Measurements from ENCODE around the gene TPRX1.
"Not testable (repeated sequence)": the region's sequence is repeated elsewhere in the genome, so short reads cannot be mapped to it uniquely, and the experiment has no call there.

The TPRX1 gene

GRCh38 chr19:47804451-47804850, at the start of gene TPRX1:
Gene TPRX1 (minus strand): TSS chr19:47804551. CDS start chr19:47804539, 12 bp downstream.
- H3K9me3 ChIP-seq (ENCODE audit: control insufficient read depth, insufficient read depth, low read length); H3K36me3 ChIP-seq (ENCODE audit: control insufficient read depth, insufficient read depth, low read length); H3K27me3 ChIP-seq (ENCODE audit: control insufficient read depth, insufficient read depth, low read length); DNase-seq (ENCODE audit: low read depth, low spot score); H3K27ac ChIP-seq (ENCODE audit: low read length); H3K4me3 ChIP-seq (ENCODE audit: low read length); H3K4me1 ChIP-seq (ENCODE audit: control insufficient read depth, insufficient read depth, low read length): not testable (repeated sequence)
- no CpG with 5 or more reads among the region's 5 CpGs for WGBS (ENCODE audit: insufficient coverage, insufficient read length)

GRCh38 chr19:47853003-47853402, 48.7 kb upstream of the TPRX1 start:
- no peak for DNase-seq (ENCODE audit: low read depth, low spot score)
- H3K27me3 ChIP-seq (ENCODE audit: control insufficient read depth, insufficient read depth, low read length), result no peaks in the 10 kb centered on the region
- no peaks in the 10 kb centered on the region for H3K9me3 ChIP-seq (ENCODE audit: control insufficient read depth, insufficient read depth, low read length)
- no peak overlapping the region for H3K27ac ChIP-seq (ENCODE audit: low read length)
- WGBS (ENCODE audit: insufficient coverage, insufficient read length), result no CpG with 5 or more reads among the region's 5 CpGs
- no peaks in the 10 kb centered on the region for H3K36me3 ChIP-seq (ENCODE audit: control insufficient read depth, insufficient read depth, low read length)
- no peaks in the 10 kb centered on the region for H3K4me1 ChIP-seq (ENCODE audit: control insufficient read depth, insufficient read depth, low read length)
- H3K4me3 ChIP-seq (ENCODE audit: low read length), result no peak overlapping the region

GRCh38 chr19:47848823-47849473, 44.6 kb upstream of the TPRX1 start:
- Histone ChIP-seq H3K27ac (ENCODE audit: low read length) (no peak overlapping the region), H3K36me3 (ENCODE audit: control insufficient read depth, insufficient read depth, low read length) (no peaks in the 10 kb centered on the region), H3K4me3 (ENCODE audit: low read length) (peak overlapping the region; percentile 2; the same call in 1 of the 2 replicates), H3K27me3 (ENCODE audit: control insufficient read depth, insufficient read depth, low read length) (no peaks in the 10 kb centered on the region), H3K4me1 (ENCODE audit: control insufficient read depth, insufficient read depth, low read length) (no peaks in the 10 kb centered on the region), H3K9me3 (ENCODE audit: control insufficient read depth, insufficient read depth, low read length) (no peaks in the 10 kb centered on the region)
- DNase-seq (ENCODE audit: low read depth, low spot score), result no peak
- no CpG with 5 or more reads among the region's 22 CpGs for WGBS (ENCODE audit: insufficient coverage, insufficient read length)

GRCh38 chr19:47848425-47848822, 44.1 kb upstream of the TPRX1 start:
- Histone ChIP-seq H3K4me1 (ENCODE audit: control insufficient read depth, insufficient read depth, low read length) (no peaks in the 10 kb centered on the region), H3K9me3 (ENCODE audit: control insufficient read depth, insufficient read depth, low read length) (no peaks in the 10 kb centered on the region), H3K27me3 (ENCODE audit: control insufficient read depth, insufficient read depth, low read length) (no peaks in the 10 kb centered on the region), H3K27ac (ENCODE audit: low read length) (no peak overlapping the region), H3K36me3 (ENCODE audit: control insufficient read depth, insufficient read depth, low read length) (no peaks in the 10 kb centered on the region), H3K4me3 (ENCODE audit: low read length) (peak overlapping the region; percentile 2; the same call in 1 of the 2 replicates)
- WGBS (ENCODE audit: insufficient coverage, insufficient read length), result no CpG with 5 or more reads among the region's 10 CpGs
- no peak for DNase-seq (ENCODE audit: low read depth, low spot score)

GRCh38 chr19:47842941-47843340, 38.6 kb upstream of the TPRX1 start:
- no CpG with 5 or more reads among the region's 5 CpGs for WGBS (ENCODE audit: insufficient coverage, insufficient read length)
- H3K27ac ChIP-seq (ENCODE audit: low read length), result no peak overlapping the region

GRCh38 chr19:47839913-47840312, 35.6 kb upstream of the TPRX1 start:
- H3K36me3 ChIP-seq (ENCODE audit: control insufficient read depth, insufficient read depth, low read length), result no peaks in the 10 kb centered on the region
- no peak for DNase-seq (ENCODE audit: low read depth, low spot score)
- WGBS (ENCODE audit: insufficient coverage, insufficient read length), result no CpG with 5 or more reads among the region's 10 CpGs
- no peak overlapping the region for H3K27ac ChIP-seq (ENCODE audit: low read length)
- H3K9me3 ChIP-seq (ENCODE audit: control insufficient read depth, insufficient read depth, low read length), result no peaks in the 10 kb centered on the region
- no peak overlapping the region; the same call in 1 of the 2 replicates for H3K4me3 ChIP-seq (ENCODE audit: low read length)
- H3K4me1 ChIP-seq (ENCODE audit: control insufficient read depth, insufficient read depth, low read length), result 0 out of 2 replicates have a peak, but pooled peaks cover 3% of the 10 kb centered on the region
- H3K27me3 ChIP-seq (ENCODE audit: control insufficient read depth, insufficient read depth, low read length), result no peaks in the 10 kb centered on the region

More at GRCh38 chr19:47842941-47843340, 38.6 kb upstream of the TPRX1 start:
- H3K36me3 ChIP-seq (ENCODE audit: control insufficient read depth, insufficient read depth, low read length), result no peaks in the 10 kb centered on the region
- no peaks in the 10 kb centered on the region for H3K27me3 ChIP-seq (ENCODE audit: control insufficient read depth, insufficient read depth, low read length)
- H3K4me1 ChIP-seq (ENCODE audit: control insufficient read depth, insufficient read depth, low read length), result 0 out of 2 replicates have a peak, but pooled peaks cover 3% of the 10 kb centered on the region
- no peaks in the 10 kb centered on the region for H3K9me3 ChIP-seq (ENCODE audit: control insufficient read depth, insufficient read depth, low read length)
- H3K4me3 ChIP-seq (ENCODE audit: low read length), result no peak overlapping the region
- no peak for DNase-seq (ENCODE audit: low read depth, low spot score)

GRCh38 chr19:47839411-47839810, 35.1 kb upstream of the TPRX1 start:
- H3K36me3 ChIP-seq (ENCODE audit: control insufficient read depth, insufficient read depth, low read length), result no peaks in the 10 kb centered on the region
- H3K4me3 ChIP-seq (ENCODE audit: low read length), result no peak overlapping the region
- H3K27me3 ChIP-seq (ENCODE audit: control insufficient read depth, insufficient read depth, low read length), result no peaks in the 10 kb centered on the region
- no CpG with 5 or more reads among the region's 16 CpGs for WGBS (ENCODE audit: insufficient coverage, insufficient read length)
- no peaks in the 10 kb centered on the region for H3K9me3 ChIP-seq (ENCODE audit: control insufficient read depth, insufficient read depth, low read length)
- 0 out of 2 replicates have a peak, but pooled peaks cover 3% of the 10 kb centered on the region for H3K4me1 ChIP-seq (ENCODE audit: control insufficient read depth, insufficient read depth, low read length)
- DNase-seq (ENCODE audit: low read depth, low spot score), result no peak
- no peak overlapping the region for H3K27ac ChIP-seq (ENCODE audit: low read length)

GRCh38 chr19:47836038-47836437, 31.7 kb upstream of the TPRX1 start:
- Histone ChIP-seq H3K4me3 (ENCODE audit: low read length) (no peak overlapping the region), H3K27ac (ENCODE audit: low read length) (no peak overlapping the region), H3K27me3 (ENCODE audit: control insufficient read depth, insufficient read depth, low read length) (no peaks in the 10 kb centered on the region), H3K36me3 (ENCODE audit: control insufficient read depth, insufficient read depth, low read length) (no peaks in the 10 kb centered on the region), H3K4me1 (ENCODE audit: control insufficient read depth, insufficient read depth, low read length) (0 out of 2 replicates have a peak, but pooled peaks cover 1% of the 10 kb centered on the region), H3K9me3 (ENCODE audit: control insufficient read depth, insufficient read depth, low read length) (no peaks in the 10 kb centered on the region)
- WGBS (ENCODE audit: insufficient coverage, insufficient read length), result no CpG with 5 or more reads among the region's 8 CpGs
- DNase-seq (ENCODE audit: low read depth, low spot score), result no peak

GRCh38 chr19:47832723-47833122, 28.4 kb upstream of the TPRX1 start:
- no CpG with 5 or more reads among the region's 4 CpGs for WGBS (ENCODE audit: insufficient coverage, insufficient read length)
- DNase-seq (ENCODE audit: low read depth, low spot score), result no peak
- no peaks in the 10 kb centered on the region for H3K27me3 ChIP-seq (ENCODE audit: control insufficient read depth, insufficient read depth, low read length)
- no peaks in the 10 kb centered on the region for H3K9me3 ChIP-seq (ENCODE audit: control insufficient read depth, insufficient read depth, low read length)
- H3K4me3 ChIP-seq (ENCODE audit: low read length), result no peak overlapping the region
- H3K27ac ChIP-seq (ENCODE audit: low read length), result no peak overlapping the region
- no peaks in the 10 kb centered on the region for H3K36me3 ChIP-seq (ENCODE audit: control insufficient read depth, insufficient read depth, low read length)
- no peaks in the 10 kb centered on the region for H3K4me1 ChIP-seq (ENCODE audit: control insufficient read depth, insufficient read depth, low read length)

GRCh38 chr19:47826800-47827199, 22.4 kb upstream of the TPRX1 start:
- H3K27me3 ChIP-seq (ENCODE audit: control insufficient read depth, insufficient read depth, low read length), result no peaks in the 10 kb centered on the region
- no peak overlapping the region for H3K27ac ChIP-seq (ENCODE audit: low read length)
- no peak for DNase-seq (ENCODE audit: low read depth, low spot score)
- WGBS (ENCODE audit: insufficient coverage, insufficient read length), result no CpG with 5 or more reads among the region's 6 CpGs
- no peaks in the 10 kb centered on the region for H3K36me3 ChIP-seq (ENCODE audit: control insufficient read depth, insufficient read depth, low read length)
- H3K4me3 ChIP-seq (ENCODE audit: low read length), result no peak overlapping the region
- H3K9me3 ChIP-seq (ENCODE audit: control insufficient read depth, insufficient read depth, low read length), result no peaks in the 10 kb centered on the region
- no peaks in the 10 kb centered on the region for H3K4me1 ChIP-seq (ENCODE audit: control insufficient read depth, insufficient read depth, low read length)

- H3K36me3 ChIP-seq (ENCODE audit: control insufficient read depth, insufficient read depth, low read length), result no peaks in the 10 kb centered on the region
- no peaks in the 10 kb centered on the region for H3K27me3 ChIP-seq (ENCODE audit: control insufficient read depth, insufficient read depth, low read length)
- no peak overlapping the region for H3K27ac ChIP-seq (ENCODE audit: low read length)
- no peaks in the 10 kb centered on the region for H3K4me1 ChIP-seq (ENCODE audit: control insufficient read depth, insufficient read depth, low read length)
- no peaks in the 10 kb centered on the region for H3K9me3 ChIP-seq (ENCODE audit: control insufficient read depth, insufficient read depth, low read length)
- H3K4me3 ChIP-seq (ENCODE audit: low read length), result no peak overlapping the region
- DNase-seq (ENCODE audit: low read depth, low spot score), result no peak
- WGBS (ENCODE audit: insufficient coverage, insufficient read length), result no CpG with 5 or more reads among the region's 6 CpGs
These were observed 20.0 kb upstream of the TPRX1 start for GRCh38 chr19:47824396-47824795.
